Measurements from ENCODE around the gene KIF3B. TPM values are rescaled to one million over a fixed set of nuclear protein-coding genes. Genes with fewer than 3 reads are reported as not detected.

KIF3B gene
- total and polyA plus RNA-seq, 2 of the 13 experiments (the other 11 are each of a cell fraction or from before 2014, with no cell fraction given) = 23.6 to 28.8 TPM

DNA sequence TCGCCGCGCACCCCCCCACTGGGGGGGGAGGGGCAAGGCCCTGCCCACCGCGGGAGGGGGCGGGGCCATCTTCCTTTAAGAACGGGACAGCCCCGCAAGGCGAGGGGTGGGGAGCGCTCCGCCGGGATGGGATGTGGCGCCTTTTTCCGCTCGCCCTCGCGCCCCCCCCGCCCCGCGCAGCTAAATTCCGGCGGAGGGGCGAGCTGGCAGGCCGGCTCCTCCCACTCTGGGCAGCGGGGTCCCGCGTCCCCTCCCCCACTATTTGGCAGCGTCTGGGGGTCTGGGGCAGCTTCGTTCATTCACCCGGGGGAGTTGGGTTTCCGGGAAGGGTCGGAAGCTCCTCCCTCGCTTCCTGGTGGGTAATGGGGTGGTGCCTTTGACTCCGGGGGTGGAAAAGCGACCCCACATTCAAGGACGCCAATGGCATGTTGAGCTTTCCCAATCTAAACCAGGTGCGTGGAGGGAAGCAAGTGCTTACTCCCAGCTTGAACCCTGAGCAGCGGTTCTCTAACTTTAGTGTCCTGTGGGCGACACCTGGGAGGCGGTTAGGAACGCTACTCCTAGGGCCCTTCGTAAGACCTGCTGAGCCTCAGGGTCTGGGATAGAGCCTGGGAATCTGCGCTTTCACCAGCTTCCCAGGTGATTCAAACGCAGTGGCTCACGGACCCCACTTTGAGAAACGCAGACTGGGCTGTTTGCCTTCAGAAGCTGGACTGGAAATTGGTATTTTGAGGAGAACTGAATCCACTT lies 81.6 kb downstream of the KIF3B start (continued):
- TF ChIP-seq, protein P1, sequence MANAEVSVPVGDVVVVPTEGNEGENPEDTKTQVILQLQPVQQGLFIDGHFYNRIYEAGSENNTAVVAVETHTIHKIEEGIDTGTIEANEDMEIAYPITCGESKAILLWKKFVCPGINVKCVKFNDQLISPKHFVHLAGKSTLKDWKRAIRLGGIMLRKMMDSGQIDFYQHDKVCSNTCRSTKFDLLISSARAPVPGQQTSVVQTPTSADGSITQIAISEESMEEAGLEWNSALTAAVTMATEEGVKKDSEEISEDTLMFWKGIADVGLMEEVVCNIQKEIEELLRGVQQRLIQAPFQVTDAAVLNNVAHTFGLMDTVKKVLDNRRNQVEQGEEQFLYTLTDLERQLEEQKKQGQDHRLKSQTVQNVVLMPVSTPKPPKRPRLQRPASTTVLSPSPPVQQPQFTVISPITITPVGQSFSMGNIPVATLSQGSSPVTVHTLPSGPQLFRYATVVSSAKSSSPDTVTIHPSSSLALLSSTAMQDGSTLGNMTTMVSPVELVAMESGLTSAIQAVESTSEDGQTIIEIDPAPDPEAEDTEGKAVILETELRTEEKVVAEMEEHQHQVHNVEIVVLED (CRISPR knock-in tag; IDR thresholded peaks at IDR 0.05; ENCODE audit: borderline replicate concordance) = peak; percentile 64; the same call in 1 of the 2 replicates
- TF ChIP-seq MZF1 (CRISPR knock-in tag; IDR thresholded peaks at IDR 0.05; ENCODE audit: borderline replicate concordance) = 0 out of 2 replicates have a peak, but pooled peaks have one; percentile 24
- TF ChIP-seq ZNF788 (CRISPR knock-in tag; IDR thresholded peaks at IDR 0.05; ENCODE audit: borderline replicate concordance) = peak; percentile 44; the same call in 1 of the 2 replicates
- TF ChIP-seq, protein P2, sequence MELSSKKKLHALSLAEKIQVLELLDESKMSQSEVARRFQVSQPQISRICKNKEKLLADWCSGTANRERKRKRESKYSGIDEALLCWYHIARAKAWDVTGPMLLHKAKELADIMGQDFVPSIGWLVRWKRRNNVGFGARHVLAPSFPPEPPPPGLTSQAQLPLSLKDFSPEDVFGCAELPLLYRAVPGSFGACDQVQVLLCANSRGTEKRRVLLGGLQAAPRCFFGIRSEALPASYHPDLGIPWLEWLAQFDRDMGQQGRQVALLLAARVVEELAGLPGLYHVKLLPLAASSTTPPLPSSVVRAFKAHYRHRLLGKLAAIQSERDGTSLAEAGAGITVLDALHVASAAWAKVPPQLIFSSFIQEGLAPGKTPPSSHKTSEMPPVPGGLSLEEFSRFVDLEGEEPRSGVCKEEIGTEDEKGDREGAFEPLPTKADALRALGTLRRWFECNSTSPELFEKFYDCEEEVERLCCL (CRISPR knock-in tag; IDR thresholded peaks at IDR 0.05; ENCODE audit: borderline replicate concordance) = 0 out of 2 replicates have a peak, but pooled peaks have one; percentile 29
- TF ChIP-seq SYNCRIP (IDR thresholded peaks at IDR 0.05; ENCODE audit: insufficient read depth, low read depth, low read length) = no peak
- peak; percentile 60; the same call in 1 of the 2 replicates for TF ChIP-seq KMT2B (CRISPR knock-in tag; IDR thresholded peaks at IDR 0.05)
- TF ChIP-seq ZNF18 (CRISPR knock-in tag; IDR thresholded peaks at IDR 0.05; ENCODE audit: insufficient replicate concordance) = peak; percentile 28
- peak; percentile 98 for TF ChIP-seq PTBP1 (IDR thresholded peaks at IDR 0.05; ENCODE audit: low read depth, low read length, poor library complexity, severe bottlenecking)
- TF ChIP-seq, protein P3, sequence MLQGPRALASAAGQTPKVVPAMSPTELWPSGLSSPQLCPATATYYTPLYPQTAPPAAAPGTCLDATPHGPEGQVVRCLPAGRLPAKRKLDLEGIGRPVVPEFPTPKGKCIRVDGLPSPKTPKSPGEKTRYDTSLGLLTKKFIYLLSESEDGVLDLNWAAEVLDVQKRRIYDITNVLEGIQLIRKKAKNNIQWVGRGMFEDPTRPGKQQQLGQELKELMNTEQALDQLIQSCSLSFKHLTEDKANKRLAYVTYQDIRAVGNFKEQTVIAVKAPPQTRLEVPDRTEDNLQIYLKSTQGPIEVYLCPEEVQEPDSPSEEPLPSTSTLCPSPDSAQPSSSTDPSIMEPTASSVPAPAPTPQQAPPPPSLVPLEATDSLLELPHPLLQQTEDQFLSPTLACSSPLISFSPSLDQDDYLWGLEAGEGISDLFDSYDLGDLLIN (CRISPR knock-in tag; IDR thresholded peaks at IDR 0.05; ENCODE audit: borderline replicate concordance) = peak; percentile 90; the same call in 1 of the 2 replicates
- TF ChIP-seq HIVEP1 (CRISPR knock-in tag; IDR thresholded peaks at IDR 0.05) = peak; percentile 90
- no peak for TF ChIP-seq ZNF251 (CRISPR knock-in tag; IDR thresholded peaks at IDR 0.05)
- TF ChIP-seq UBTF (CRISPR knock-in tag; IDR thresholded peaks at IDR 0.05) = peak; percentile 66
- TF ChIP-seq GATA4 (IDR thresholded peaks at IDR 0.05; ENCODE audit: borderline replicate concordance, low read depth) = no peak
- TF ChIP-seq ZFP90 (CRISPR knock-in tag; IDR thresholded peaks at IDR 0.05; ENCODE audit: borderline replicate concordance) = peak; percentile 90
- no peak for TF ChIP-seq ZNF749 (CRISPR knock-in tag; IDR thresholded peaks at IDR 0.05; ENCODE audit: borderline replicate concordance)
- no peak for TF ChIP-seq ZNF597 (CRISPR knock-in tag; IDR thresholded peaks at IDR 0.05)
